ENCODE measurements around the gene PTK6. TPM values are rescaled to one million over a fixed set of nuclear protein-coding genes. Genes with fewer than 3 reads are reported as not detected.

PTK6 gene
- total and polyA plus RNA-seq, 2 of the 13 experiments (the other 11 are each of a cell fraction or from before 2014, with no cell fraction given): 0.08 TPM; not detected in 1

DNA sequence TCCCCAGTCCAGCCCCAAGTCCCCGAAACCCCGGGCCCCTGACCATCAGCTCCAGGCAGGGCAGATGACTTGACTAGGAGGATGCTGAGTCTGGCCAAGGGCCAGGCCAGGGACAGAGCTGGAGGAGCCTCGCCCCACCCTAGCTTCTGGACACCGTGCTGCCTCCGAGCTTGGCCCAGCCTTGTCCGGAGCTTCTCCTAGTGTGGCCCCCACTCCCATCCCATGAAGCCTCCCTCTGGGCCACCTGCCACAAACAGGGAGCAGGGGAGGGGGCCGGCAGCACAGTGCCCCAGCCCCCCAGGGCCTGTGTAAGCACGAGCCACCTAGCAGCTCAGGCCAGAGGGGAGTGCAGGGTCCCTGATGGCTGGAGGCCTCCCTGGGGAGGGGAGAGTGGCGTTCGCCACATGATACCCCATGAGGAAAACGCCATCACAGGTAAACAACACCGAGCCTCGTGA is 43.6 kb downstream of the PTK6 start:
- no peaks in the 10 kb centered on the region for H3K36me3 ChIP-seq (replicated peaks in 1 of 2; ENCODE audit: control insufficient read depth in 1 of 2, insufficient read depth in 2 of 2, low read length in 2 of 2)
- TF ChIP-seq RFXAP (CRISPR knock-in tag; IDR thresholded peaks at IDR 0.05; ENCODE audit: borderline replicate concordance) (no peak), ZNF232 (CRISPR knock-in tag; IDR thresholded peaks at IDR 0.05; ENCODE audit: borderline replicate concordance) (no peak), POLR2AphosphoS5 (IDR thresholded peaks at IDR 0.05; ENCODE audit: low read depth, low read length) (no peak), SUZ12 (IDR thresholded peaks at IDR 0.05; ENCODE audit: low read depth, low read length) (no peak), HNRNPUL1 (IDR thresholded peaks at IDR 0.05; ENCODE audit: low read depth, low read length) (no peak), RXRA (CRISPR knock-in tag; IDR thresholded peaks at IDR 0.05) (no peak), ZSCAN25 (CRISPR knock-in tag; IDR thresholded peaks at IDR 0.05) (no peak), KAT8 (CRISPR knock-in tag; IDR thresholded peaks at IDR 0.05) (no peak), KDM4B (CRISPR knock-in tag; IDR thresholded peaks at IDR 0.05) (no peak), RORA (CRISPR knock-in tag; IDR thresholded peaks at IDR 0.05) (no peak), PTBP1 (IDR thresholded peaks at IDR 0.05; ENCODE audit: low read depth, low read length, poor library complexity, severe bottlenecking) (no peak), ZNF282 (IDR thresholded peaks at IDR 0.05; ENCODE audit: partially characterized antibody) (no peak)
- TF ChIP-seq, protein P1, sequence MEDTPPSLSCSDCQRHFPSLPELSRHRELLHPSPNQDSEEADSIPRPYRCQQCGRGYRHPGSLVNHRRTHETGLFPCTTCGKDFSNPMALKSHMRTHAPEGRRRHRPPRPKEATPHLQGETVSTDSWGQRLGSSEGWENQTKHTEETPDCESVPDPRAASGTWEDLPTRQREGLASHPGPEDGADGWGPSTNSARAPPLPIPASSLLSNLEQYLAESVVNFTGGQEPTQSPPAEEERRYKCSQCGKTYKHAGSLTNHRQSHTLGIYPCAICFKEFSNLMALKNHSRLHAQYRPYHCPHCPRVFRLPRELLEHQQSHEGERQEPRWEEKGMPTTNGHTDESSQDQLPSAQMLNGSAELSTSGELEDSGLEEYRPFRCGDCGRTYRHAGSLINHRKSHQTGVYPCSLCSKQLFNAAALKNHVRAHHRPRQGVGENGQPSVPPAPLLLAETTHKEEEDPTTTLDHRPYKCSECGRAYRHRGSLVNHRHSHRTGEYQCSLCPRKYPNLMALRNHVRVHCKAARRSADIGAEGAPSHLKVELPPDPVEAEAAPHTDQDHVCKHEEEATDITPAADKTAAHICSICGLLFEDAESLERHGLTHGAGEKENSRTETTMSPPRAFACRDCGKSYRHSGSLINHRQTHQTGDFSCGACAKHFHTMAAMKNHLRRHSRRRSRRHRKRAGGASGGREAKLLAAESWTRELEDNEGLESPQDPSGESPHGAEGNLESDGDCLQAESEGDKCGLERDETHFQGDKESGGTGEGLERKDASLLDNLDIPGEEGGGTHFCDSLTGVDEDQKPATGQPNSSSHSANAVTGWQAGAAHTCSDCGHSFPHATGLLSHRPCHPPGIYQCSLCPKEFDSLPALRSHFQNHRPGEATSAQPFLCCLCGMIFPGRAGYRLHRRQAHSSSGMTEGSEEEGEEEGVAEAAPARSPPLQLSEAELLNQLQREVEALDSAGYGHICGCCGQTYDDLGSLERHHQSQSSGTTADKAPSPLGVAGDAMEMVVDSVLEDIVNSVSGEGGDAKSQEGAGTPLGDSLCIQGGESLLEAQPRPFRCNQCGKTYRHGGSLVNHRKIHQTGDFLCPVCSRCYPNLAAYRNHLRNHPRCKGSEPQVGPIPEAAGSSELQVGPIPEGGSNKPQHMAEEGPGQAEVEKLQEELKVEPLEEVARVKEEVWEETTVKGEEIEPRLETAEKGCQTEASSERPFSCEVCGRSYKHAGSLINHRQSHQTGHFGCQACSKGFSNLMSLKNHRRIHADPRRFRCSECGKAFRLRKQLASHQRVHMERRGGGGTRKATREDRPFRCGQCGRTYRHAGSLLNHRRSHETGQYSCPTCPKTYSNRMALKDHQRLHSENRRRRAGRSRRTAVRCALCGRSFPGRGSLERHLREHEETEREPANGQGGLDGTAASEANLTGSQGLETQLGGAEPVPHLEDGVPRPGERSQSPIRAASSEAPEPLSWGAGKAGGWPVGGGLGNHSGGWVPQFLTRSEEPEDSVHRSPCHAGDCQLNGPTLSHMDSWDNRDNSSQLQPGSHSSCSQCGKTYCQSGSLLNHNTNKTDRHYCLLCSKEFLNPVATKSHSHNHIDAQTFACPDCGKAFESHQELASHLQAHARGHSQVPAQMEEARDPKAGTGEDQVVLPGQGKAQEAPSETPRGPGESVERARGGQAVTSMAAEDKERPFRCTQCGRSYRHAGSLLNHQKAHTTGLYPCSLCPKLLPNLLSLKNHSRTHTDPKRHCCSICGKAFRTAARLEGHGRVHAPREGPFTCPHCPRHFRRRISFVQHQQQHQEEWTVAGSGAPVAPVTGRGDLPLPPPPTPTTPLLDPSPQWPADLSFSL (CRISPR knock-in tag; IDR thresholded peaks at IDR 0.05): no peak
- TF ChIP-seq, protein P2, sequence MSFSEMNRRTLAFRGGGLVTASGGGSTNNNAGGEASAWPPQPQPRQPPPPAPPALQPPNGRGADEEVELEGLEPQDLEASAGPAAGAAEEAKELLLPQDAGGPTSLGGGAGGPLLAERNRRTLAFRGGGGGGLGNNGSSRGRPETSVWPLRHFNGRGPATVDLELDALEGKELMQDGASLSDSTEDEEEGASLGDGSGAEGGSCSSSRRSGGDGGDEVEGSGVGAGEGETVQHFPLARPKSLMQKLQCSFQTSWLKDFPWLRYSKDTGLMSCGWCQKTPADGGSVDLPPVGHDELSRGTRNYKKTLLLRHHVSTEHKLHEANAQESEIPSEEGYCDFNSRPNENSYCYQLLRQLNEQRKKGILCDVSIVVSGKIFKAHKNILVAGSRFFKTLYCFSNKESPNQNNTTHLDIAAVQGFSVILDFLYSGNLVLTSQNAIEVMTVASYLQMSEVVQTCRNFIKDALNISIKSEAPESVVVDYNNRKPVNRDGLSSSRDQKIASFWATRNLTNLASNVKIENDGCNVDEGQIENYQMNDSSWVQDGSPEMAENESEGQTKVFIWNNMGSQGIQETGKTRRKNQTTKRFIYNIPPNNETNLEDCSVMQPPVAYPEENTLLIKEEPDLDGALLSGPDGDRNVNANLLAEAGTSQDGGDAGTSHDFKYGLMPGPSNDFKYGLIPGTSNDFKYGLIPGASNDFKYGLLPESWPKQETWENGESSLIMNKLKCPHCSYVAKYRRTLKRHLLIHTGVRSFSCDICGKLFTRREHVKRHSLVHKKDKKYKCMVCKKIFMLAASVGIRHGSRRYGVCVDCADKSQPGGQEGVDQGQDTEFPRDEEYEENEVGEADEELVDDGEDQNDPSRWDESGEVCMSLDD (CRISPR knock-in tag; IDR thresholded peaks at IDR 0.05; ENCODE audit: borderline replicate concordance): no peak
- TF ChIP-seq, protein P3, sequence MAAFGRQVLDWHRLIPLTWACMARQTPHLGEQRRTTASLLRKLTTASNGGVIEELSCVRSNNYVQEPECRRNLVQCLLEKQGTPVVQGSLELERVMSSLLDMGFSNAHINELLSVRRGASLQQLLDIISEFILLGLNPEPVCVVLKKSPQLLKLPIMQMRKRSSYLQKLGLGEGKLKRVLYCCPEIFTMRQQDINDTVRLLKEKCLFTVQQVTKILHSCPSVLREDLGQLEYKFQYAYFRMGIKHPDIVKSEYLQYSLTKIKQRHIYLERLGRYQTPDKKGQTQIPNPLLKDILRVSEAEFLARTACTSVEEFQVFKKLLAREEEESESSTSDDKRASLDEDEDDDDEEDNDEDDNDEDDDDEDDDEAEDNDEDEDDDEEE (CRISPR knock-in tag; IDR thresholded peaks at IDR 0.05): no peak

More for the DNA sequence above, 43.6 kb downstream of the PTK6 start:
- intact Hi-C loops (cut with micrococcal nuclease; ENCODE audit: unreplicated experiment) (no loop called here), in situ Hi-C loops (cut with HindIII; ENCODE audit: extremely low pct_ligation_motif_present, low pct_unique_long_range_greater_than_20kb) (no loop called here)
- ChIA-PET POLR2A (no interaction called here), CTCF (ENCODE audit: low intra/inter-chr PET ratio, low total read pairs) (no interaction called here)
- no peak overlapping the region for H3K9ac ChIP-seq (ENCODE audit: insufficient read depth, low read depth, low read length)
- H4K20me1 ChIP-seq (ENCODE audit: insufficient read depth, low read length): peaks cover 6% of the 10 kb centered on the region; the same call in 1 of the 2 replicates
- no TSS peak for BruUV-seq (replicated peaks)
- H3K4me2 ChIP-seq (ENCODE audit: low read depth, low read length): no peak overlapping the region
- H3K9me3 ChIP-seq (ENCODE audit: low read length): no peaks in the 10 kb centered on the region
- DNase-seq (ENCODE audit: low spot score) (no peak), ATAC-seq (no peak), FAIRE-seq (no peak)
- peaks cover 12% of the 10 kb centered on the region; the same call in 1 of the 2 replicates for H3K4me1 ChIP-seq (ENCODE audit: insufficient read depth, low read length)
- H3K79me2 ChIP-seq (ENCODE audit: insufficient read depth, low read length): no peaks in the 10 kb centered on the region
- peaks cover 34 to 70% of the 10 kb centered on the region in 2 experiments for H3K27me3 ChIP-seq (ENCODE audit: control insufficient read depth in 1 of 2, insufficient read depth in 2 of 2, low read length in 2 of 2)
- WGBS (ENCODE audit: low lambda C conversion rate): 20% methylated on average over 13 of the region's 13 CpGs
- H2AFZ ChIP-seq (ENCODE audit: low read length): no peak overlapping the region
- no peak overlapping the region for H3K4me3 ChIP-seq (replicated peaks in 1 of 3; ENCODE audit: insufficient read depth in 1 of 3, low read depth in 2 of 3, low read length in 3 of 3)
- H3K27ac ChIP-seq (ENCODE audit: extremely low read length, insufficient read depth, low read length): no peak overlapping the region

All from HepG2 (cell line).